Tibial artery (tissue), 4 donors: ENCODE data around the gene CDH18.

Experiments
- DNase-seq, 2 donors: peaks; one replicate each; pipeline ENCODE4 v3.0.0-alpha.2; 2019
- H3K27ac ChIP-seq, 2 donors: fragments of 200-600 bp; sonication (generic) in 1 of 2; 1 replicate in 1 of 2; 2 replicates in 1 of 2; pipeline ENCODE4 v1.5.1; 2018 to 2019; ENCODE audit warnings: mild to moderate bottlenecking in 1 of 2
- H3K27me3 ChIP-seq, 2 donors: fragments of 200-600 bp; sonication (generic) in 1 of 2; one replicate each; pipeline versions ENCODE4 v1.5.1 to v1.6.0; 2016 to 2019
- H3K36me3 ChIP-seq, 3 donors: fragments of 200-600 bp; sonication (generic) in 2 of 3; one replicate each; pipeline ENCODE4 v1.5.1; 2016 to 2019; ENCODE audit warnings: mild to moderate bottlenecking in 2 of 3
- H3K4me1 ChIP-seq, 4 donors: fragments of 200-600 bp; sonication (generic) in 2 of 4; 1 replicate in 3 of 4; 2 replicates in 1 of 4; pipeline ENCODE4 v1.5.1; 2016 to 2019
- H3K4me3 ChIP-seq, 2 donors: fragments of 200-600 bp; sonication (generic) in 1 of 2; 1 replicate in 1 of 2; 2 replicates in 1 of 2; pipeline ENCODE4 v1.5.1; 2018 to 2019; ENCODE audit warnings: mild to moderate bottlenecking in 2 of 2
- H3K9me3 ChIP-seq, 3 donors: fragments of 200-600 bp; sonication (generic) in 1 of 3; one replicate each; pipeline ENCODE4 v1.5.1; 2016 to 2019
- CTCF ChIP-seq, 2 experiments: fragments of 200-600 bp in 1 of 2; fragments of 450-650 bp in 1 of 2; IDR thresholded peaks; one replicate each; pipeline ENCODE4 v1.5.1; 2017 to 2019; ENCODE audit warnings: antibody characterized with exemption in 2 of 2, mild to moderate bottlenecking in 1 of 2, moderate library complexity in 1 of 2
- intact Hi-C: fragments of 100-400 bp; cut with DNase I; formaldehyde crosslinking; loops from one replicate; pipeline ENCODE4 v1.15.0; 2023; ENCODE audit warnings: low total_unique reads

Gene CDH18

GRCh38 chr5:19862711-19863110 lies 125.3 kb downstream of the CDH18 start:
- no peaks in the 10 kb centered on the region for H3K36me3 ChIP-seq

GRCh38 chr5:19859020-19859419 lies 129.0 kb downstream of the CDH18 start:
- Histone ChIP-seq H3K27ac (no peak overlapping the region), H3K27me3 (no peaks in the 10 kb centered on the region), H3K36me3 (no peaks in the 10 kb centered on the region), H3K4me3 (no peak overlapping the region), H3K9me3 (no peaks in the 10 kb centered on the region), H3K4me1 (no peaks in the 10 kb centered on the region)
- intact Hi-C loops = no loop called here
- no peak for DNase-seq
- TF ChIP-seq CTCF (IDR thresholded peaks at IDR 0.05) = no peak

More at GRCh38 chr5:19862711-19863110, 125.3 kb downstream of the CDH18 start:
- Histone ChIP-seq H3K27ac (no peak overlapping the region), H3K4me1 (no peaks in the 10 kb centered on the region), H3K27me3 (no peaks in the 10 kb centered on the region), H3K4me3 (no peak overlapping the region), H3K9me3 (no peaks in the 10 kb centered on the region)
- DNase-seq = no peak
- intact Hi-C loops = no loop called here
- no peak for TF ChIP-seq CTCF (IDR thresholded peaks at IDR 0.05)

- DNase-seq = no peak
- TF ChIP-seq CTCF (IDR thresholded peaks at IDR 0.05) = no peak
- H3K4me3 ChIP-seq = no peak overlapping the region
- no peaks in the 10 kb centered on the region for H3K27me3 ChIP-seq
- H3K27ac ChIP-seq = no peak overlapping the region
- intact Hi-C loops = no loop called here
- H3K36me3 ChIP-seq = no peaks in the 10 kb centered on the region
- no peaks in the 10 kb centered on the region for H3K9me3 ChIP-seq
- H3K4me1 ChIP-seq = no peaks in the 10 kb centered on the region
Measured at GRCh38 chr5:19855931-19856330, 132.1 kb downstream of the CDH18 start.

GRCh38 chr5:19855453-19855852 lies 132.5 kb downstream of the CDH18 start:
- Histone ChIP-seq H3K27me3 (no peaks in the 10 kb centered on the region), H3K4me1 (no peaks in the 10 kb centered on the region), H3K36me3 (no peaks in the 10 kb centered on the region), H3K4me3 (no peak overlapping the region), H3K27ac (no peak overlapping the region), H3K9me3 (no peaks in the 10 kb centered on the region)
- intact Hi-C loops = no loop called here
- no peak for DNase-seq
- TF ChIP-seq CTCF (IDR thresholded peaks at IDR 0.05) = no peak

- Histone ChIP-seq H3K27me3 (no peaks in the 10 kb centered on the region), H3K4me3 (no peak overlapping the region), H3K36me3 (no peaks in the 10 kb centered on the region), H3K9me3 (no peaks in the 10 kb centered on the region), H3K4me1 (no peaks in the 10 kb centered on the region), H3K27ac (no peak overlapping the region)
- DNase-seq = no peak
- no peak for TF ChIP-seq CTCF (IDR thresholded peaks at IDR 0.05)
- intact Hi-C loops = no loop called here
Measured at GRCh38 chr5:19855031-19855430, 133.0 kb downstream of the CDH18 start.

GRCh38 chr5:19853616-19854240 lies 134.3 kb downstream of the CDH18 start:
- Histone ChIP-seq H3K4me1 (no peaks in the 10 kb centered on the region), H3K4me3 (no peak overlapping the region), H3K36me3 (no peaks in the 10 kb centered on the region), H3K9me3 (no peaks in the 10 kb centered on the region), H3K27me3 (no peaks in the 10 kb centered on the region), H3K27ac (no peak overlapping the region)
- no peak for TF ChIP-seq CTCF (IDR thresholded peaks at IDR 0.05)
- no peak for DNase-seq
- intact Hi-C loops = no loop called here
